Stimulated activated CD4-positive, alpha-beta T cell treated with anti-CD3 and anti-CD28 coated beads, Interleukin-15, amount 100 ng/mL, for 48 hours (primary cell): ENCODE measurements around the gene ARPC1A.
A peak's percentile ranks its signal among the peaks of the same experiment; 100 is the strongest.
"Not testable (repeated sequence)": the region's sequence is repeated elsewhere in the genome, so short reads cannot be mapped to it uniquely, and the experiment has no call there.

Experiments
- DNase-seq, 2 donors: peaks; one replicate each; pipeline ENCODE4 v3.0.0-alpha.2; 2020; ENCODE audit warnings: low read depth in 2 of 2

Gene ARPC1A

GRCh38 chr7:99369767-99370391, 44.2 kb downstream of the ARPC1A start:
- DNase-seq: no peak

DNA sequence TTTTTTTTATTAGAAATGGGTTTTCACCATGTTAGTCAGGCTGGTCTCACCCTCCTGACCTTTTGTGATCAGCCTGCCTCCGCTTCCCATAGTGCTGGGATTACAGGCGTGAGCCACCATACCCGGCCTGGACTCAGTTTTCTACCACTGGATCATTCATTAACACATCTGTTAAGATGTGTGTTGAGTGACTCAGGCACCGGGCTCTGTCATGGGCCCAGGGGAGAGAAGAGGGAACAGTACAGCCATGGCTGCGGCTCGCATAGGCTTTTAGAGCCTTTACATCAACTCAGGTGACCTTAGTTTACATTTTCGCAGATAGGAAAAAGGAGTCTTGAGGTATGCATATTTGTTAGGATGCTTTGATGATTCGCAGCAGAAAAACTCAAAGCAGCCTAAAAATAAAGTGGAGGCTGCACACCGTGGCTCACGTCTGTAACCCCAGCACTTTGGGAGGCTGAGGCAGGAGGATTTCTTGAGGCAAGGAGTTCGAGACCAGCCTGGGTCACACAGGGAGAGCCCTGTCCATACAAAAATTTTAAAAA, 45.8 kb downstream of the ARPC1A start:
- no peak for DNase-seq

DNA sequence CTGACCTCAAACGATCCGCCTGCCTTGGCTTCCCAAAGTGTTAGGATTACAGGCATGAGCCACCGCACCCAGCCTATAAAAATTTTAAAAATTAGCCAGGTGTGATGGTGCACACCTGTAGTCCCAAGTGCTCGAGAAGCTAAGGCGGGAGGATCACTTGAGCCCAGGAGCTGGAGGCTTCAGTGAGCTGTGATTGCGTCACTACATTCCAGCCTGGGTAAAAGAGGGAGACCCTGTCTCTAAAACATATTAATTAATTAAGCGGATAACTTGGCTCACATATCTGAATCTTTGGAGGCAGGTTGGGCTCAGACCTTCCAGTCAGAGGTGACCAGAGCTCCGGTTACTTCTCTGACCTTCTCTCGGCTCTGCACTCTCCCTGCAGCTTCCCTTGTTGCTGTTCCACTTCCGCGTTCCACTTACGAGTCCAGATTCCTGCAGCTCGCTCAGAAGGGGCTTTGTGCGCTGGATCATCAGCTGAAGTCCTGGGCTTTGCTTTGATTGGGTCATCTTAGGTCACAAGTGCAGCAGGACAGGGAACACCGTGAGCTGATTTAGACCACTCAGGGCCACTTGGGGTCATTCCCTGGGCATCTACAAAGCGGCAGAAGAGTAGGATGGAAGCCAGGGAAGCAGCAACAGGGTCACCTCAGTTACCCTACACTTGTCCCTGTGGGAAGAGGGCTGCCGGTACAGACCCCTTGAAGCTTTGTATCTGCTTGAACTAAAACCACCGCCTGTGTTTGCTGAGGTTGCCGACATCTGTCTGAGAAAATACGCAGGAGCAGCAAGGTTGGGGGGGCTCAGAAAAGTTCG, 46.8 kb downstream of the ARPC1A start:
- DNase-seq: no peak

GRCh38 chr7:99373091-99374066, 47.7 kb downstream of the ARPC1A start:
- DNase-seq: no peak

GRCh38 chr7:99374111-99375064, 48.7 kb downstream of the ARPC1A start, which contains the start of gene ARPC1B:
TSS of gene ARPC1B (plus strand) at chr7:99374730. CDS start at chr7:99385715, 10,985 bp downstream.
- peak; percentile 71 to 87 for DNase-seq

DNA sequence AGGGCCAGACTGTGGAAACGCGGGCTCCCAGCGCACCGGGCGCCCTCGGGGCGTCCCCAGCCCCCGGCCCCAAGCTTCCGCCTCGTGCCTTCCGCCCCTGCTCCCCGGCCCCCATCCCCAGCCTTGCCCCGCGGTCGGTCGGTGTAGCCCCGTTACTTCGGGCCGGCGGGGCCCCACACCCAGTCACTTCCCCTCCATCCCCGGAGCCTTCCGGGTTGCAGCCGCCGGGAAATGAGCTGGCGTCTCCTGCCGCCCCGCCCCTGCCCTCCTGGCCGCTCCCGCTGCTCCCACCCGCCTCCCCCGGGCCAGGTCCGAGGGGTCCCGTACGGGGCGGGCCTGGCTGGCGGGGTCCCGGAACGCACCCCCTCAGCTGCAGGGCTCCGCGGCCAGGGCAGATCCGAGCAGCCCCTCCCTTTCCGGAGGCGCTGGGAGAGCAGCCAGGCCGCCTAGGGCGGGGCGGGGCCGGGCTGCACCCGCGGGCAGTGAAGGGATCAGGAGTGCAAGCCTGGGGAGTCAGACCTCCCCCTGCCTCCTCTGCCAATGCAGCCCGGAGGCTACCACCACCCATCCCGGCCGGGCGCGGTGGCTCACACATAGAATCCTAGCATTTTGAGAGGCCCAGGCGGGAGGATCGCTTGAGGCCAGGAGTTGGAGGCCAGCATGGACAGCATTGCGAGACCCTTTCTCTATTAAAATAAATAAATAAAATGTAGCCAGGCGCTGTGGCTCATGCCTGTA, 49.5 kb downstream of the ARPC1A start:
- DNase-seq: peak in 1 of 2 donors; percentile 60

DNA sequence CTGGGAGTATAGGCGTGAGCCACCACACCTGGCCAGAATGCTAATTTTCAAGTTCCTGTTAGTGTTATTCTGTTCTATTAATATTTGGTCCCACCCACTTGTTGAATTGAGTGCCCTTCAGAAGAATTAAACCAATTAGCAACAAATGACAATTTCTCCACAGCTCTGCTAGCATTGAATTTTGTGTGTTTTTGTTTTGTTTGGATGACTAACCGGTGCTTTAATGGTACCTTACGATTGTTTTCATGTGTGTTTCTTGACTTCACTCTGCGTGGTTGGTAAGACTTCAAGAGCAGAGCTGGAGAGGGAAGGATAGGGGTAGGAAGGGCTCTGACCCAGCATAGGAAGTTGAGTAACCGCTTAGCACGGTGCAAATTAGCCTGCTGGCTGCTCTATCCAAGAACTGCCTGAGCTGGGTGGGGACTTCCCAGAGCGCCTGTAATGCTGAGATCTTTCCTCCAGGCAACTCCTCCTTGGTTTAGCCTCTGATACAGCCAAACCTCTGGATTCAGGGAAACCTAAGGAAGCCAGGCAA, 53.4 kb downstream of the ARPC1A start:
- peak in 1 of 2 donors; percentile 34 for DNase-seq

DNA sequence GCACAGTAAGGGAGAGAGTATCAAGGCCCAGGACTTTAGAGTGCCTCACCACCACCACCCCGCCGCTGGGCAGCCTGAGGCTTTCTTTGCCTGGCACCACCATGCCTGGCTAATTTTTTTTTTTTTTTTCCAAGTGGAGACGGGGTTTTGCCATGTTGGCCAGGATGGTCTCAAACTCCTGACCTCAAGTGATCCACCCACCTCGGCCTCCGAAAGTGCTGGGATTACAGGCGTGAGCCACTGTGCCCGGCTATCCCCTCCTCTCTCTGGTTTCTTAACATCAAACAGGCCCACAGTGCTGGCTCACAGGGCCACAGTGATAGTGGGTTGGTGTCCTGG, 54.0 kb downstream of the ARPC1A start:
- not testable (repeated sequence) for DNase-seq

DNA sequence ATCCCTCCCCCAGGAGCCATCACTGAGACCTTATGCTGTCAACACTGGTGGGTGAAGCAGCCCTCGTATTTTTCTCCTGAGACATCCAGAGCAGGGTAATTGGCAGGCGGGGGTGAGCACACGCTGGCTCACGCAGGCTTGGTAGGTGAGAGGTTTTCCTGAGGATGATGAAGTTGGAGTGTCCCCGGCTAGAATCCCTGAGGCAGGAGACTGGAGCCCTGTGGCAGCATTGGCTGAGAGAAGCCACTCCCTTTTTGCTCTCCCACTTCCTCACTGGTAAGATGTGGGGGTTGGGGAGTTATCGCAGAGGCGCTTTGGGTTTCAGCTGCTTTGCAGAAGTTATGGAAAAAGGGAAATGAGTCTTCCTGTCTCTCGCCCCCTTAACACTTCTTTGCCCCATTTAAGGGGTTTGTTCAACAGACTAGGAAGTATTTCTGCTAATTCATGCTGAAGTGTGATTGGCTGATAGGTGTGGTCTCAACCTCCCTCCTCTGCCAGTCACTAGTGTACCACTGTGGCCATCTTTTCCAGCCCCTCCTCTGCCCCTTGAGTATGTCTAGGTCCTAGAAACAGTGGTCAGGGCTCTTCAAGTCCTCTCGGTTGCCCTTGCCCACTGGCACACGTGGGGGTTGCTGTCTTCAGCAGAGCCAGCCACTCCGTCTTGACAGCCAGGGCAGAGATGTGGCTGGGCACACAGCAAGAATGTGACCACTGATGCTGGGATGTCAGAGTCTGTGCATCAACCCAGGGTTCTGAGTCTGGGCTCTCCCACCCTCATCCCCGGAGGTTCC, 54.5 kb downstream of the ARPC1A start:
- peak in 1 of 2 donors; percentile 24 for DNase-seq

DNA sequence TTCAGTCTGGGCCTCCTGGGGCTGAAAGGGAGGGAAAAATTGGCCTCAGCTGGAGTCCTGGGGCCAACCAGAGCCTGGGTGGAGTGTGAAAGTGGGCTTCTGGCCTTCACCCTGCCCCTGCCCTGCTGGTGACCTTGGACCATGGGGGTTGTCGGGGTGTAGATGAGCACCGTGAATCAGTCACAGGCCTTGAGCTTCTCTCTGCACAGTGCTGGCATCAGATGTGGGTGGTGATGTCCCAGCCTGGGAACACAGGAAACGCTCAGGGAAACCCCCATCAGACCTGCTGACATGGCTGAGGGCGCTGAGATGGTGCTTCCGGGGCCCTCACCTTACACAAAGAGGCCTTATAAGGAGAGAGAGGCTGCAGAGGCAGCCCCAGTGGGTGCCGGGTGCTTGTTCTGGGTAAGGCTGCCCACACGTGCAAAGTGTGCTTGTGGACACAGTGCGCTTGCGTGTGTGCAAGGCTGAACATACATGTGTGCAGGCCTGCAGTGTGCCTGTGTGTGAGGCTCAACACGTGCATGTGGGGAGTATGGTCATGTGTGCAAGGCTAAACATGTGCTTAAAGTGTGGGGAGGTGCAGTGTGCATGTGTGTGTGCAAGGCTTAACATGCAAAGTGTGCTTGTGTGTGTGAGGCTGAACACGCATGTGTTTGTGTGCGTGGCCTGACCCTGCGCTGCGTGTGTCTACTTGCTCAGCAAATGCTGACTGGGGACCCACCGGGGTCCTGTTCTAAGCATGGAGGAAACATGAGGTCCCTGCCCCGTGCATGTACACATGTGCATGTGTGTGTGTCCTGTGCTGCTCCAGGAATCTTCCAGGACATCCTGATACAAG, 55.3 kb downstream of the ARPC1A start:
- peak; percentile 87 to 88 for DNase-seq

DNA sequence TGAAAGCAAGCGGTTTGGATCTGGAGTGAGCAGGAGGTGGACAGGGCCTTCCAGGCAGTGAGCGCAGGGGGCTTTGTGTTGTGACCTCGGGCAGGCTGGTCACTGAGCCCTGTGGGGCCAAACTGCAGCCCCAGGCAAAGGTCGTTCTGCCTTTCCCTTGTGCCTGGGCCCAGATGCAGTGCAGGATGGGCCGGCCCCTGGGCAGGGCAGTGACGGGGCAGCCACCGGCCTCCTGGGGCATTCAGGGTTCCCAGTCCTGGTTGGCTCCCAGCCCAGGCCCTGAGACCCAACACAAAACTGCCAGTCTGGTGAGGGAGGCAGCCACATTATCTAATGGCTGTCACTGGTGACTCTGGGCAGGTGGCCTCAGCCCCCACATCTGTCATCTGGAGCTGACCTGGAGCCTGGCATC, 56.0 kb downstream of the ARPC1A start:
- DNase-seq: no peak

DNA sequence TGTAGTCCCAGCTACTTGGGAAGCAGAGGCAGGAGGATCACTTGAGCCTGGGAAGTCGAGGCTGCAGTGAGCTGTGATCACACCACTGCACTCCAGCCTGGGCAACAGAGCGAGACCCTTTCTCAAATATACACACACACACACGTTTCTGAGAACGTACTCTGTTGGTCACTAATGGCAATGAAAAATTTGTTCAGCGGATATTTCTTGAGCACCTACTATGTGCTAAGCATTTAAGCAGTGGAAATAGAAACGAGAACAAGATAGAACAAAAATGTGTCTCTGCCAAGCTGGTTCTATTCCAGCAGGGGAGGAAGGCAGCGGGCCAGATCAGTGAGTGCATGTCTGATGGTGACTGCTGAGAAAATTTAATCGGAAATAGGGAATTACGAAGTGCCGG, 57.5 kb downstream of the ARPC1A start:
- DNase-seq: no peak

GRCh38 chr7:99383791-99384370, 58.2 kb downstream of the ARPC1A start:
- no peak for DNase-seq

DNA sequence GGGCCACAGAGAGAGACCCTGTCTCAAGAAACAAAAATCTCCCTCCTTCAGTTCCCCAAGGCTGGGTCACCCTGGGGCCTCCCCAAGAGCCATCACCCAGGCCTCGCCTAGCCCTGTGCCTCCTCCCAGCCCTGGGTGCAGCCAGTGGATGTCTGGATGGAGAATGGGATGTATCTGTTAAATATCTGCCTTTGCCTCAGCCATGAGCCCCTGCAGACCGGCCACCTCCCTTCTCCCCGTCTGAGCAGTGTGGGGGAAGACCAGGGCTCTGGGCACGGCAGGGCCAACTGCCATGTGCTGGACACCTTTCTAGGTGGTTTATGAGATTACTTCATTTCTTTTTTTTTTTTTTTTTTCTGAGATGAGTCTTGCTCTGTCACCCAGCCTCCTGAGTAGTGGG, 58.8 kb downstream of the ARPC1A start:
- no peak for DNase-seq

DNA sequence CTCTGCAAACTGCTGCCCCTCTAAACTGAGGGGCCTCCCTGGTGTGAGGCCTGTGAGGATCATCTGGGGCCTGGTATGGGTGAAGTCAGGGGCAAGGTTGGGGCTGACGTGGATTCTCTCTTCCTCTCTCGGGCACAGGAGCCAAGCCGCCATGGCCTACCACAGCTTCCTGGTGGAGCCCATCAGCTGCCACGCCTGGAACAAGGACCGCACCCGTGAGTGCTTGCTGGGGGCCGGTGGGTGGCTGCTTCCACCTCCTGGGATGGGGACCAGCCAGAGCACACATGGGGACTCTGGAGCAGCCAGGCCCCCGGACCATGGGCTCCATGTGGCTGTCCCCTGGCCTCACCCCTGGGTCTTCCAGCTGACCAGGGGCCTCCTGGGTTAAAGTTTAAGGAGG, 59.9 kb downstream of the ARPC1A start:
- no peak for DNase-seq

DNA sequence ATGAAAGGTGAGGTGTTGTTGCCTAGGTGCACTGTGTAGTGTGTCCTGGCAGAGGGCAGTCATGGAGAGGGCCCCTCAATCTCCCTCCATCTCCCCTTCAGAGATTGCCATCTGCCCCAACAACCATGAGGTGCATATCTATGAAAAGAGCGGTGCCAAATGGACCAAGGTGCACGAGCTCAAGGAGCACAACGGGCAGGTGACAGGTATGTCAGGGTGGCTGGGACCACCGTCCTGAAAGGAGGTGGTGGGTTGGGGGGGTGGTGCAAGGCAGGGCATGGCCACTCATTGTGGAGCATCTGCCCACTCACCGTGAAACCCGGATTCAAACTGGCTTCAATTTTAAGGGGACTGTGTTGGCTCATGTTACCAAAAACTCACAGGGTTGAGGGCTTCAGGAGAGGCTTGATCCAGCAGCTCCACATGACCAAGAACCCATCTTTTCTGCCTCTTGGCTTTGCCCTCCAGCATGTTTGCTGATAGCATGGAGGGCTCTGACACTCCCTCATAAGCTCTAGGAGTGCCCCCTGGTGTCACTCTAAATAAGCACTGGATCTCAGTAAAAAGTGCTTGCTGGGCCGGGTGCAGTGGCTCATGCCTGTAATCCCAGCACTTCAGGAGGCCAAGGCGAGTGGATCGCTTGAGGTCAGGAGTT, 61.0 kb downstream of the ARPC1A start:
- DNase-seq: no peak

DNA sequence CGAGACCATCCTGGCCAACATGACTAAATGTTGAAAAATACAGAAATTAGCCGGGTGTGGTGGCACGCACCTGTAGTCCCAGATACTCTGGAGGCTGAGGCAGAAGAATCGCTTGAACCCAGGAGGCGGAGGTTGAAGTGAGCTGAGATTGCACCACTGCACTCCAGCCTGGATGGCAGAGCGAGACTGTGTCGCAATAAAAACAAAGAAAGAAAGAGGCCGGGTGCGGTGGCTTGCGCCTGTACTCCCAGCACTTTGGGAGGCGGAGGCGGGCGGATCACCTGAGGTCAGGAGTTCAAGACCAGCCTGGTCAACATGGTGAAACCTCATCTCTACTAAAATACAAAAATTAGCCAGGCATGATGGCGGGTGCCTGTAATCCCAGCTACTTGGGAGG, 61.5 kb downstream of the ARPC1A start:
- not testable (repeated sequence) for DNase-seq
